Left ventricle myocardium inferior (tissue), 1 donor: ENCODE data around the gene SOBP. TPM values are rescaled to one million over a fixed set of nuclear protein-coding genes. Genes with fewer than 3 reads are reported as not detected.
"Not testable (repeated sequence)": the region's sequence is repeated elsewhere in the genome, so short reads cannot be mapped to it uniquely, and the experiment has no call there.

Source experiments
- DNase-seq: peaks from one replicate; pipeline ENCODE4 v3.0.0-alpha.2; 2020
- H3K27ac ChIP-seq: fragments of 200-600 bp; replicated peaks from 2 replicates; pipeline ENCODE4 v1.8.0; 2021
- H3K27me3 ChIP-seq: fragments of 200-600 bp; 2 replicates; pipeline ENCODE4 v1.8.0; 2021; ENCODE audit warnings: low read depth
- H3K36me3 ChIP-seq: fragments of 200-600 bp; 2 replicates; pipeline ENCODE4 v1.8.0; 2021
- H3K4me1 ChIP-seq: fragments of 200-600 bp; 2 replicates; pipeline ENCODE4 v1.8.0; 2021
- H3K4me3 ChIP-seq: fragments of 200-600 bp; 2 replicates; pipeline ENCODE4 v1.8.0; 2021; ENCODE audit warnings: mild to moderate bottlenecking, moderate library complexity
- H3K9me3 ChIP-seq: fragments of 200-600 bp; replicated peaks from 2 replicates; pipeline ENCODE4 v1.8.0; 2021
- CTCF ChIP-seq: fragments of 200-600 bp; IDR thresholded peaks from 2 replicates; pipeline ENCODE4 v1.8.0; 2021; ENCODE audit warnings: antibody characterized with exemption, mild to moderate bottlenecking, borderline replicate concordance
- intact Hi-C: fragments of 100-400 bp; cut with micrococcal nuclease; formaldehyde crosslinking; loops from one replicate; pipeline ENCODE4 v1.11.0; 2022
- total RNA-seq: library from RNA; stranded (reverse); fragmentation: NEBNext Ultra II Directional; extraction: Animal tissue kit (Norgen Biotek cat#: 25700); gene quantifications from one replicate; pipeline ENCODE4 v1.2.1, GENCODE V29; 2021
- donor health status: DM: no; HTN: yes; CAD: no; lungs with severe emphysema.

SOBP gene
- total RNA-seq, 1 donor from 2014 or later: 22.9 TPM

DNA sequence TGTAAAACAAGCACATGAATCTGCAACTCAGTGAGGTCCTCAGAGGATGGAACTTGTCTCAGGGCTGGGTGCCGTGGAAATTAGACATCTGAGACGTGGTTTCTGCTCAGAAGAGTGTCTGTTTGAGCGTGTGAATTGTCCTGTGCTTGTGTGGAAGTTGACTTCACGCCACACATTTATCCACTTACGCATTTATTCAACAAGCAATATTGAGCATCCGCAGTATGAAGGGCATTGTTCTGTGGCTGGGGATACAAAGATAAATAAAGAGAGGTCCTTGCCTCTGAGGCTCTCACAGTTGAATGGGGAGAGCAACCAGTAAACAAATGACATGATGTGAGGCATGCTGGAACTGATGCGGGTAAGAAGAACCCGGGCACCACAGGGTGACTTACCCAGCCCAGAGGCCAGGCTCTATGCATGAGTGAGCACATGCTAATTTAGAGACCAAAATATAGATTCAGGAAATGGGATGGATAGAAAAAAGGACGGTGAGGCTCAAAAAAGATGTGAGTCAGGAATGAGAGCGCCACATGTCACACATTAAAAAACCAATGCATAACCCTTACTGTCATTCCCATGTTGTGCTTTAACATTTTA, 60.4 kb downstream of the SOBP start:
- intact Hi-C loops: no loop called here
- Histone ChIP-seq H3K4me1 (peaks cover 9% of the 10 kb centered on the region), H3K27ac (no peak overlapping the region), H3K36me3 (peaks cover 2% of the 10 kb centered on the region), H3K4me3 (no peak overlapping the region), H3K27me3 (no peaks in the 10 kb centered on the region), H3K9me3 (no peaks in the 10 kb centered on the region)
- no peak for TF ChIP-seq CTCF
- DNase-seq: no peak

GRCh38 chr6:107550906-107551305, 61.0 kb downstream of the SOBP start:
- intact Hi-C loops: no loop called here
- TF ChIP-seq CTCF: no peak
- Histone ChIP-seq H3K4me3 (no peak overlapping the region), H3K27ac (no peak overlapping the region), H3K27me3 (no peaks in the 10 kb centered on the region), H3K9me3 (no peaks in the 10 kb centered on the region), H3K36me3 (peaks cover 2% of the 10 kb centered on the region), H3K4me1 (peaks cover 4% of the 10 kb centered on the region)
- no peak for DNase-seq

DNA sequence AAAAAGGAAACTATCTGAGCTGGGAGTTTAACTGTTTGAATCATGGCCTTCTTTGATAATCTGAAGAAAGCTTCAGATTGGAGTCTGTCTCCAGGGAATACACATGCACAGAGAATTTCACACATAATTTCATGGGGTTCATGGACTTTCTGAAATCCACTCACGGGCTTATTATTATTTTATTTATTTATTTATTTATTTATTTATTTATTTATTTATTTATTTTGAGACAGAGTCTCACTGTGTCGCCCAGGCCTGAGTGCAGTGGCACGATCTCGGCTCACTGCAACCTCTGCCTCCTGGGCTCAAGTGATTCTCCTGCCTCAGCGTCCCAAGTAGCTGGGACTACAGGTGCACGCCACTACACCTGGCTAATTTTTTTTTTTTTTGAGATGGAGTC, 63.2 kb downstream of the SOBP start:
- DNase-seq, intact Hi-C loops: not testable (repeated sequence)

DNA sequence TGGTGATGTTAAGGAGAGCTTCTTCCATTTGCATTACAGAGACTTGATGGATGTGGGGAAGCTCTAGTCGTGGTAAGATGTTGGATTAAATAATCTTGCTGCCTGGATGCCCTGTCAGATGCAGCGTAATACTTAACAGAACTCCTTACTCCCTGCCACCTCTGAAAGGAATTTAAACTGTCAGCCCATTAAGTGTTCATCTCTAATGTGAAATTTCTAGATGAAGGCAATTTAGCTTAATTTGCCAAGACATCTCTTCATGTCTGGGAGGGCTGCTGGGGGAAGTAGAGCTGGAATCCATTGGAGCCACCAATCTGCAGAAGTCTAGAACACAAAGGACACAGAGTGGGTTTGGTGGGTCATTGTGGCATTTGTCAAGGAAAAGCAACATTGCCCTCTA, 64.4 kb downstream of the SOBP start:
- no peaks in the 10 kb centered on the region for H3K27me3 ChIP-seq
- H3K9me3 ChIP-seq: no peaks in the 10 kb centered on the region
- no peak overlapping the region for H3K27ac ChIP-seq
- intact Hi-C loops: no loop called here
- H3K36me3 ChIP-seq: peaks cover 1% of the 10 kb centered on the region
- no peak for TF ChIP-seq CTCF
- H3K4me1 ChIP-seq: no peaks in the 10 kb centered on the region
- H3K4me3 ChIP-seq: no peak overlapping the region
- DNase-seq: no peak

More for the DNA sequence above, 63.2 kb downstream of the SOBP start:
- not testable (repeated sequence) for H3K9me3 ChIP-seq, H3K4me1 ChIP-seq, H3K4me3 ChIP-seq, H3K36me3 ChIP-seq, H3K27ac ChIP-seq, H3K27me3 ChIP-seq

DNA sequence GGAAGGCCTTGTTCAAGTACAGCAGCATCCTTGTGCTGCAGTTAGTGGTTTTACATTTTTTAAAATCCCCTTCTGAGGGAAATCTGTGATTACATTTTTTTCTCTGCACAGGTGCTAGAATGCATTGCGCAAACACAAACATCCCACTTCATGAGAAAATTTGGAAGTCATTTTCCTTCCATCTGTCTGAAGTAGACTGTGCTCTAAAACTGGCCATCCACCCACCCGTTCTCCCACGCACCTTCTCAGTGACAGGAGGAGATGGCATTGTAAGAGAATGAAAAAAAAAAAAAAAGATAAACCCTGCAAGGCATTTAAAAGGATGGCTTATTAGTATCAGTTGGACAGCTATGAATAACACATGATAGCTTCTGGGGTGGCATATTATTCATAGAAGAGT, 65.0 kb downstream of the SOBP start:
- intact Hi-C loops: no loop called here
- Histone ChIP-seq H3K4me3 (no peak overlapping the region), H3K4me1 (peaks cover under 1% of the 10 kb centered on the region), H3K27me3 (no peaks in the 10 kb centered on the region), H3K36me3 (no peaks in the 10 kb centered on the region), H3K27ac (no peak overlapping the region), H3K9me3 (no peaks in the 10 kb centered on the region)
- TF ChIP-seq CTCF: no peak
- DNase-seq: no peak

GRCh38 chr6:107555449-107555848, 65.5 kb downstream of the SOBP start:
- Histone ChIP-seq H3K27ac (no peak overlapping the region), H3K27me3 (no peaks in the 10 kb centered on the region), H3K4me1 (peaks cover 6% of the 10 kb centered on the region), H3K4me3 (no peak overlapping the region), H3K9me3 (no peaks in the 10 kb centered on the region), H3K36me3 (no peaks in the 10 kb centered on the region)
- DNase-seq: no peak
- TF ChIP-seq CTCF: no peak
- intact Hi-C loops: no loop called here
